GM12878 (cell line): ENCODE results near the gene G3BP1. TPM values are rescaled to one million over a fixed set of nuclear protein-coding genes. Genes with fewer than 3 reads are reported as not detected.
A peak's percentile ranks its signal among the peaks of the same experiment; 100 is the strongest.

Experiments
- ATF3 ChIP-seq: IDR thresholded peaks from 2 replicates; pipeline ENCODE4 v1.6.1; 2011; ENCODE audit warnings: low read depth, mild to moderate bottlenecking, low read length, moderate library complexity, borderline replicate concordance; ENCODE audit errors: extremely low read depth
- ATF7 ChIP-seq: fragments of 450-650 bp; IDR thresholded peaks from 2 replicates; pipeline ENCODE4 v1.6.1; 2016; ENCODE audit warnings: low read depth, mild to moderate bottlenecking
- BCL11A ChIP-seq: IDR thresholded peaks from 2 replicates; pipeline ENCODE4 v1.6.1; 2011; ENCODE audit warnings: low read depth, low read length
- CHD2 ChIP-seq: IDR thresholded peaks from 2 replicates; pipeline ENCODE4 v1.6.1; 2011; ENCODE audit warnings: low read depth, low read length, improper control_type of control experiment, borderline replicate concordance
- ELK1 ChIP-seq: IDR thresholded peaks from 2 replicates; pipeline ENCODE4 v1.6.1; 2012; ENCODE audit warnings: low read depth, low read length, improper control_type of control experiment
- EP300 ChIP-seq, 2 experiments: fragments of 150-350 bp in 1 of 2; IDR thresholded peaks; 2 replicates each; pipeline ENCODE4 v1.6.1; 2011 to 2012; ENCODE audit warnings: low read depth in 2 of 2, low read length in 2 of 2, borderline replicate concordance in 1 of 2, improper control_type of control experiment in 1 of 2, inconsistent platforms in 1 of 2; ENCODE audit not compliant: control insufficient read depth in 1 of 2
- ESRRA ChIP-seq: IDR thresholded peaks from 2 replicates; pipeline ENCODE4 v1.6.1; 2012; ENCODE audit warnings: mild to moderate bottlenecking, low read length, improper control_type of control experiment
- EZH2 ChIP-seq: IDR thresholded peaks from 2 replicates; pipeline ENCODE4 v1.6.1; 2012; ENCODE audit warnings: low read depth, mild to moderate bottlenecking, control low read depth, inconsistent platforms, low read length, borderline replicate concordance; ENCODE audit not compliant: control insufficient read depth
- FOS ChIP-seq: IDR thresholded peaks from 3 replicates; pipeline ENCODE4 v1.6.1; 2011; ENCODE audit warnings: borderline replicate concordance; ENCODE audit not compliant: insufficient read length; ENCODE audit errors: extremely low read depth
- GABPA ChIP-seq: IDR thresholded peaks from 2 replicates; pipeline ENCODE4 v1.6.1; 2014; ENCODE audit warnings: antibody characterized with exemption, low read depth, mild to moderate bottlenecking, inconsistent platforms
- HCFC1 ChIP-seq: fragments of 150-350 bp; IDR thresholded peaks from 2 replicates; pipeline ENCODE4 v1.6.1; 2014; ENCODE audit warnings: low read length
- HSF1 ChIP-seq: fragments of 150-350 bp; IDR thresholded peaks from 2 replicates; pipeline ENCODE4 v1.6.1; 2014; ENCODE audit warnings: mild to moderate bottlenecking, low read depth, low read length
- JUND ChIP-seq: IDR thresholded peaks from 2 replicates; pipeline ENCODE4 v1.6.1; 2012; ENCODE audit warnings: low read depth, mild to moderate bottlenecking, low read length, improper control_type of control experiment, moderate library complexity
- KLF5 ChIP-seq: fragments of 450-650 bp; IDR thresholded peaks from 2 replicates; pipeline ENCODE4 v1.6.1; 2014; ENCODE audit warnings: mild to moderate bottlenecking; ENCODE audit not compliant: partially characterized antibody
- NBN ChIP-seq: fragments of 450-650 bp; IDR thresholded peaks from 2 replicates; pipeline ENCODE4 v1.6.1; 2016
- NFIC ChIP-seq: IDR thresholded peaks from 2 replicates; pipeline ENCODE4 v1.6.1; 2012; ENCODE audit warnings: low read depth, mild to moderate bottlenecking, inconsistent platforms, low read length, moderate library complexity
- NRF1 ChIP-seq: conservative IDR thresholded peaks from 2 replicates; pipeline ENCODE4 v1.6.1; 2011; ENCODE audit warnings: mild to moderate bottlenecking, low read depth, low read length, improper control_type of control experiment
- RFX5 ChIP-seq: IDR thresholded peaks from 2 replicates; pipeline ENCODE4 v1.6.1; 2011; ENCODE audit warnings: low read depth, low read length, improper control_type of control experiment
- RUNX3 ChIP-seq: IDR thresholded peaks from 2 replicates; pipeline ENCODE4 v1.6.1; 2012; ENCODE audit warnings: low read length, inconsistent platforms
- SMAD5 ChIP-seq: IDR thresholded peaks from 2 replicates; pipeline ENCODE4 v1.6.1; 2016; ENCODE audit warnings: antibody characterized with exemption, low read depth
- SPI1 ChIP-seq: IDR thresholded peaks from 2 replicates; pipeline ENCODE4 v1.6.1; 2011; ENCODE audit warnings: low read depth, mild to moderate bottlenecking, low read length, moderate library complexity, borderline replicate concordance; ENCODE audit not compliant: insufficient read depth
- TBL1XR1 ChIP-seq: IDR thresholded peaks from 2 replicates; pipeline ENCODE4 v1.6.1; 2012; ENCODE audit warnings: low read depth, low read length, improper control_type of control experiment
- USF1 ChIP-seq: IDR thresholded peaks from 2 replicates; pipeline ENCODE4 v1.6.1; 2011; ENCODE audit warnings: borderline replicate concordance, low read depth, mild to moderate bottlenecking, moderate library complexity, mixed read lengths, low read length; ENCODE audit not compliant: insufficient read depth; ENCODE audit errors: extremely low read length
- YBX1 ChIP-seq: fragments of 450-650 bp; IDR thresholded peaks from 2 replicates; pipeline ENCODE4 v1.6.1; 2016; ENCODE audit warnings: antibody characterized with exemption
- YY1 ChIP-seq: IDR thresholded peaks from 2 replicates; pipeline ENCODE4 v1.6.1; 2011; ENCODE audit warnings: low read depth, mild to moderate bottlenecking, low read length
- ZNF207 ChIP-seq: fragments of 450-650 bp; IDR thresholded peaks from 2 replicates; pipeline ENCODE4 v1.6.1; 2014; ENCODE audit warnings: antibody characterized with exemption, mild to moderate bottlenecking, borderline replicate concordance
- ZNF24 ChIP-seq: fragments of 450-650 bp; IDR thresholded peaks from 2 replicates; pipeline ENCODE4 v1.6.1; 2017; ENCODE audit warnings: antibody characterized with exemption, mild to moderate bottlenecking
- ZZZ3 ChIP-seq: IDR thresholded peaks from 2 replicates; pipeline ENCODE4 v1.6.1; 2011; ENCODE audit warnings: low read depth; ENCODE audit not compliant: control insufficient read depth, insufficient read length
- polyA plus RNA-seq, 11 experiments: library from polyadenylated mRNA; depleted of rRNA in 4 of 11; unstranded in 6 of 11; stranded (reverse) in 5 of 11; fragments of >200 nt; fragmentation: Nextera tagmentation in 4 of 11; fragmentation: Illumina TruSeq in 1 of 11; extraction: Ambion mirVana in 4 of 11; extraction: Trizol in 1 of 11; gene quantifications; 1 replicate in 1 of 11; 2 replicates in 10 of 11; pipeline versions ENCODE4 v1.2.1 to v1.2.3, GENCODE V29; 2011 to 2016; ENCODE audit warnings: inconsistent platforms in 2 of 11, missing spikeins in 2 of 11, low read depth in 1 of 11
- total RNA-seq, 4 experiments: library from RNA; depleted of rRNA in 3 of 4; stranded (reverse); fragments of >200 nt in 3 of 4; fragmentation: Illumina TruSeq in 1 of 4; extraction: Trizol in 1 of 4; gene quantifications; 2 replicates each; pipeline versions ENCODE4 v1.2.1 to v1.2.3, GENCODE V29; 2013 to 2021

The G3BP1 gene
- total and polyA plus RNA-seq, 10 of the 15 experiments (the other 5 are each of a cell fraction or from before 2014, with no cell fraction given) = 49.7 to 438 (median 148) TPM

GRCh38 chr5:151772029-151772845, 483 bp downstream of the G3BP1 start (continued):
- TF ChIP-seq SPI1 = no peak
- no peak for TF ChIP-seq EP300 (IDR thresholded peaks at IDR 0.05; ENCODE audit: borderline replicate concordance in 1 of 2, control insufficient read depth in 1 of 2, low read depth in 2 of 2, low read length in 2 of 2)
- TF ChIP-seq ATF3 = no peak
- TF ChIP-seq BCL11A = no peak
- TF ChIP-seq RUNX3 = no peak; the same call in 1 of the 2 replicates
- no peak for TF ChIP-seq YBX1
- no peak for TF ChIP-seq ZNF207
- TF ChIP-seq HCFC1 = no peak
- TF ChIP-seq YY1 = no peak
- TF ChIP-seq SMAD5 = no peak
- TF ChIP-seq NFIC = no peak; the same call in 1 of the 2 replicates
- TF ChIP-seq EZH2 = no peak
- no peak for TF ChIP-seq ZZZ3
- no peak for TF ChIP-seq RFX5
- no peak for TF ChIP-seq ELK1
- TF ChIP-seq ATF7 = no peak
- TF ChIP-seq FOS = no peak
- TF ChIP-seq NRF1 = no peak
- no peak for TF ChIP-seq KLF5
- TF ChIP-seq GABPA = no peak
- no peak for TF ChIP-seq ZNF24
- no peak for TF ChIP-seq USF1
- no peak for TF ChIP-seq HSF1
- no peak for TF ChIP-seq JUND
- TF ChIP-seq CHD2 = no peak
- peak; percentile 35; the same call in 1 of the 2 replicates for TF ChIP-seq NBN
- no peak for TF ChIP-seq TBL1XR1
- TF ChIP-seq ESRRA = no peak
